PFSK-1 (cell line): Measurements from ENCODE around the gene RPS15A.
A peak's percentile ranks its signal among the peaks of the same experiment; 100 is the strongest.

Experiments
- POLR2AphosphoS5 ChIP-seq: IDR thresholded peaks from 2 replicates; pipeline ENCODE4 v1.6.1; 2012; ENCODE audit warnings: low read depth, mild to moderate bottlenecking, control low read depth, low read length, moderate library complexity
- TF ChIP-seq, protein P1 (sequence below), 2 experiments: IDR thresholded peaks; 2 replicates each; pipeline versions ENCODE4 v1.6.1 to v1.8.0; 2011 to 2012; ENCODE audit warnings: low read depth in 2 of 2, low read length in 2 of 2, control low read depth in 1 of 2, inconsistent platforms in 1 of 2, mild to moderate bottlenecking in 1 of 2, moderate library complexity in 1 of 2; ENCODE audit not compliant: insufficient read depth in 1 of 2

DNA sequence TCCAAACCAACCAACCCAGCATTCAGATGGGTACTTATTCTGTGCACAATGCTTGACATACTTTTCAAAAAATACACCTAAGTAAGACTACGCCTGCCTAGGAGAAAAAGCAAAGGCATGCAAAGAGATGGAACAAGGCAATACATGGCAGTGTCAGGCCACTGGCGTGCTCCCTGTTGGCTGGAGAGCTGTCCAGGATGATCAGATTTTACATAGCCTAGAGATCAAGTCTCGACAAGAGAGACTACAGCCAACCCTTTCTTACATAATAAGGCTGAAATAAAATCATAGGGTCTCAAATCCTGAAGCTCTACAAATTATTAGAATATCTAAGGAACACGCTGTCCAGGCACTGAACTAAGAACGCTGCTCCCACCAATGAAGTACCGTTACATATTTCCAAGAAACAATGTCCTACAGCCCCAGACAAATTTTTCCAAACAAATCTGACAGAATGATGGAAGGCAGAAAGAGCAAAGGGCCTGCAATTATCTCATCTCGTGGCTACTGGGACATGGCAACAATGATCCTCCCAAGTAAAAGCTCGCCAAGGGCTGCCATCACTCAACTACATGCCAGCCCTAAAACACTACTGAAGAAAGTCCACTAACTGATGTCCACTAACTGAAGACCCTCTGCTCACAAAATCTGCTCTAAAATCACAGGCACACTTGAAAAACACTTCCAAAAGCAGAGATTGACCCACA lies 5.1 kb downstream of the RPS15A start:
- TF ChIP-seq, protein P1, sequence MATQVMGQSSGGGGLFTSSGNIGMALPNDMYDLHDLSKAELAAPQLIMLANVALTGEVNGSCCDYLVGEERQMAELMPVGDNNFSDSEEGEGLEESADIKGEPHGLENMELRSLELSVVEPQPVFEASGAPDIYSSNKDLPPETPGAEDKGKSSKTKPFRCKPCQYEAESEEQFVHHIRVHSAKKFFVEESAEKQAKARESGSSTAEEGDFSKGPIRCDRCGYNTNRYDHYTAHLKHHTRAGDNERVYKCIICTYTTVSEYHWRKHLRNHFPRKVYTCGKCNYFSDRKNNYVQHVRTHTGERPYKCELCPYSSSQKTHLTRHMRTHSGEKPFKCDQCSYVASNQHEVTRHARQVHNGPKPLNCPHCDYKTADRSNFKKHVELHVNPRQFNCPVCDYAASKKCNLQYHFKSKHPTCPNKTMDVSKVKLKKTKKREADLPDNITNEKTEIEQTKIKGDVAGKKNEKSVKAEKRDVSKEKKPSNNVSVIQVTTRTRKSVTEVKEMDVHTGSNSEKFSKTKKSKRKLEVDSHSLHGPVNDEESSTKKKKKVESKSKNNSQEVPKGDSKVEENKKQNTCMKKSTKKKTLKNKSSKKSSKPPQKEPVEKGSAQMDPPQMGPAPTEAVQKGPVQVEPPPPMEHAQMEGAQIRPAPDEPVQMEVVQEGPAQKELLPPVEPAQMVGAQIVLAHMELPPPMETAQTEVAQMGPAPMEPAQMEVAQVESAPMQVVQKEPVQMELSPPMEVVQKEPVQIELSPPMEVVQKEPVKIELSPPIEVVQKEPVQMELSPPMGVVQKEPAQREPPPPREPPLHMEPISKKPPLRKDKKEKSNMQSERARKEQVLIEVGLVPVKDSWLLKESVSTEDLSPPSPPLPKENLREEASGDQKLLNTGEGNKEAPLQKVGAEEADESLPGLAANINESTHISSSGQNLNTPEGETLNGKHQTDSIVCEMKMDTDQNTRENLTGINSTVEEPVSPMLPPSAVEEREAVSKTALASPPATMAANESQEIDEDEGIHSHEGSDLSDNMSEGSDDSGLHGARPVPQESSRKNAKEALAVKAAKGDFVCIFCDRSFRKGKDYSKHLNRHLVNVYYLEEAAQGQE (IDR thresholded peaks at IDR 0.05; ENCODE audit: insufficient read depth in 1 of 2, low read depth in 2 of 2, low read length in 2 of 2): no peak
- 0 out of 2 replicates have a peak, but pooled peaks have one; percentile 7 for TF ChIP-seq POLR2AphosphoS5
